NCI-H2029 (cell line): Measurements from ENCODE around the gene GLG1.
"Not testable (repeated sequence)": the region's sequence is repeated elsewhere in the genome, so short reads cannot be mapped to it uniquely, and the experiment has no call there.

Experiments used
- DNase-seq: peaks from one replicate; lab custom pipeline; 2025; lab: John Stamatoyannopoulos, UW

Gene GLG1

GRCh38 chr16:74606521-74607309, at the start of gene GLG1:
TSS of gene GLG1 (minus strand) at chr16:74607114. CDS start at chr16:74607094, 20 bp downstream.
- DNase-seq, result peak; percentile 73

GRCh38 chr16:74654536-74655050, 47.7 kb upstream of the GLG1 start:
- DNase-seq, result no peak

GRCh38 chr16:74652883-74653282, 46.0 kb upstream of the GLG1 start:
- not testable (repeated sequence) for DNase-seq

- DNase-seq, result no peak
Observed at GRCh38 chr16:74652249-74652648, 45.3 kb upstream of the GLG1 start.

GRCh38 chr16:74651841-74652240, 44.9 kb upstream of the GLG1 start:
- DNase-seq, result no peak

GRCh38 chr16:74650966-74651567, 44.2 kb upstream of the GLG1 start:
- no peak for DNase-seq

GRCh38 chr16:74649839-74650504, 43.1 kb upstream of the GLG1 start:
- DNase-seq, result no peak

- DNase-seq, result no peak
Observed at GRCh38 chr16:74641969-74642368, 35.1 kb upstream of the GLG1 start.

- no peak for DNase-seq
Observed at GRCh38 chr16:74637742-74638453, 31.0 kb upstream of the GLG1 start.

GRCh38 chr16:74635303-74635702, 28.4 kb upstream of the GLG1 start:
- DNase-seq, result no peak

GRCh38 chr16:74633686-74634085, 26.8 kb upstream of the GLG1 start:
- no peak for DNase-seq

GRCh38 chr16:74627506-74628220, 20.7 kb upstream of the GLG1 start:
- DNase-seq, result no peak

- DNase-seq, result no peak
Observed at GRCh38 chr16:74626741-74627416, 20.0 kb upstream of the GLG1 start.

- no peak for DNase-seq
Observed at GRCh38 chr16:74625500-74626350, 18.8 kb upstream of the GLG1 start.

GRCh38 chr16:74623839-74624235, 16.9 kb upstream of the GLG1 start:
- no peak for DNase-seq

- DNase-seq, result no peak
Observed at GRCh38 chr16:74623214-74623838, 16.4 kb upstream of the GLG1 start.

GRCh38 chr16:74622005-74622404, 15.1 kb upstream of the GLG1 start:
- no peak for DNase-seq

GRCh38 chr16:74617206-74617788, 10.4 kb upstream of the GLG1 start:
- DNase-seq, result no peak

- no peak for DNase-seq
Observed at GRCh38 chr16:74611721-74612120, 4.8 kb upstream of the GLG1 start.
